Activated CD4-positive, alpha-beta T cell treated with anti-CD3 and anti-CD28 coated beads for 48 hours (primary cell): ENCODE measurements around the gene CTDP1.

Experiments used
- DNase-seq: peaks from one replicate; pipeline ENCODE4 v3.0.0-alpha.2; 2020

Gene CTDP1

DNA sequence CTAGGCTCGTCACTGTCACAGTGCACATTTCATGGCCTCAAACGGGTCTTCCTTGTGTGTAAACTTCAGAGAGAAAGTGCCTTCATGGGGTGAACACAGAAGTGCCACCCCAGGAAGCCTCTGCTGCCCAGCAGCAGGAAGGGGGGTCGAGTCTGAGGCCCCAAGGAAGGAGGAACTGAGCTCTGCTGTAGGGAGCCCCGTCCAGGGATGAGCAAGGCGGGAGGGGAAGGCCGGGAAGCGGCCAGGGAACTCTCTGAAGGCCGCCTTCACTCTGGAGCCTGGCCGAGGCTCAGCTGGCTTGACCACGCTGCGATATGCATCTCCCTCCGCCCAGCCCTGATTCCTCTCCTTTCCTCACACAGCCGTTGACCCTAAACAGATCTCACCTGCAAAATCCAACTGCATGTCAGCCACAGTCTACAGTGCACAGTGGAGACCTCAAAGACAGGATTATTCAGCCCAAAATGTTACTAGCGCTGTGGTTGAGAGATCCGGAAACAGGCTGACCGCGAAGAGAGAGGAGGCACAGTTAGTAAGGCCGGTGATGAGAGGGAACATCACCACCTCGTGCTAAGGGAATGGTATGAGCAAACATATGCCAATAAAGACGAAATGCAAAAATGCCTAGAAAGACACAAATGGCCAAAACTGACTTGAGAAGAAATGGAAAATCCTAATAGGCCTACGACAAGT lies 34.2 kb upstream of the CTDP1 start:
- DNase-seq: no peak

DNA sequence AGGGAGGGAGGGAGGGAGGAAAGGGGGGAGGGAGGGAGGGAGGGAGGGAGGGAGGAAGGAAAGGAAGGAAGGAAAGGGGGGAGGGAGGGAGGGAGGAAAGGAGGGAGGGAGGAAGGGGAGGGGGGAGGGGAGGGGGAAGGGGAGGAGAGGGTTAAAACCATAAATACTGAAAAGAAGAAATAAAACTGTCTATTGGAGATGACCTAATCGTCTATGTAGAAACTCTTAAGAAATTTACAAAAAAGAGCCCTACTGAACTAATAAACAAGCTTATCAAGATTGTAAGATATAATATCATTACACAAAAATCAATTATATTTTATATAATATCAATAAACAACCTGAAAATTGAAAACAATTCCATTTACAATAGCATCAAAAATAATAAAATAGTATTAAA lies 32.3 kb upstream of the CTDP1 start:
- no peak for DNase-seq

DNA sequence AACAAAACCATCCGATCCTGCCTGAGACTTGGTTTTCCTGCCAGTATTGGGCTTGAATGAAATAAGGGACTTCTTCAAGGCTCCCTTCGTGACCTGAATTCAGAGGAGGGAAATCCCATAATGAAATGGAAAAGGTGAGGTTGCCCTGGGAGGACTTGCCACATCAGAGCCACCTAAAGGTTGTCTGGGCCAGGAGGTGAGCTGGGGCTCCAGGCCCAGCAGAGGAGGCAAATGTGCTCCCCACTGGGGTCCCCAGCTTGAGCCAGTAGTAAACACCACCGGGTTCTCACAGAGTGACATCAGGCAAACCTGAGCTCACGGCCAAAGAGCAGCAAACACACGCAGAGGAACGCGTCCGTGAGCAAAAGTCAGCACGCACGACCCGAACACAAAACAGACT lies 28.6 kb upstream of the CTDP1 start:
- no peak for DNase-seq

GRCh38 chr18:79657342-79657996 lies 22.1 kb upstream of the CTDP1 start:
- no peak for DNase-seq

- DNase-seq: no peak
Observed at GRCh38 chr18:79658366-79658765, 21.2 kb upstream of the CTDP1 start.

GRCh38 chr18:79659733-79660132 lies 19.9 kb upstream of the CTDP1 start:
- no peak for DNase-seq

- DNase-seq: no peak
Observed at GRCh38 chr18:79662034-79662433, 17.6 kb upstream of the CTDP1 start.

- DNase-seq: no peak
Observed at GRCh38 chr18:79662439-79662838, 17.2 kb upstream of the CTDP1 start.

- DNase-seq: no peak
Observed at GRCh38 chr18:79664525-79665125, 15.0 kb upstream of the CTDP1 start.

- no peak for DNase-seq
Observed at GRCh38 chr18:79668203-79668602, 11.4 kb upstream of the CTDP1 start.

- DNase-seq: no peak
Observed at GRCh38 chr18:79672490-79673276, 6.9 kb upstream of the CTDP1 start.

GRCh38 chr18:79677221-79677620 lies 2.4 kb upstream of the CTDP1 start:
- no peak for DNase-seq

- no peak for DNase-seq
Observed at GRCh38 chr18:79677840-79678239, 1.8 kb upstream of the CTDP1 start.

- DNase-seq: peak; percentile 98
Observed at GRCh38 chr18:79678665-79679551, 695 bp upstream of the CTDP1 start.

- DNase-seq: peak; percentile 67
Observed at GRCh38 chr18:79680100-79680879, 687 bp downstream of the CTDP1 start.

GRCh38 chr18:79680891-79681339 lies 1.3 kb downstream of the CTDP1 start:
- DNase-seq: no peak

- peak; percentile 83 for DNase-seq
Observed at GRCh38 chr18:79681484-79682387, 2.1 kb downstream of the CTDP1 start.

DNA sequence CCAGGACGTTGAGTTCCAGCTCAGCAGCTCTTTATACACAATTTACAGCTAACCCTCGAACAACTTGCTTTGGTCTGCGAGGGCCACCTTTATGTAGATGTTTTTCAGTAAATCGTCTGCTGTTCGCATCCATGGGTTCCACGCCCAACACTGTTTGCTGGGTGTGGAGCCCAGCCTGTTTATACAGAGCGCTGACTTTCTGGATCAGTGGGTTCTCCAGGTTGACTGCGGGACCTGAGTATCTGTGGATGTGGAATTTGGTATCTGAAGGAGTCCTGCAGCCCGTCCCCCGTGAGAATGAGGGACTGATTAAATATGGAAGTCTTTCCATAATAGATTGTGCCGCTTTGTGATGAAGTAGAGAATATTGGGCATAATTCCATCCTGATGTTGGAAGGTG lies 2.9 kb downstream of the CTDP1 start:
- DNase-seq: peak; percentile 21

- DNase-seq: peak; percentile 80
Observed at GRCh38 chr18:79682894-79683625, 3.5 kb downstream of the CTDP1 start.
